NCI-H1092 (cell line): ENCODE data around the gene DYNC1I1.

Experiments used
- DNase-seq: peaks from one replicate; lab custom pipeline; 2025; lab: John Stamatoyannopoulos, UW

The DYNC1I1 gene

GRCh38 chr7:95971716-95972115 lies 199.4 kb downstream of the DYNC1I1 start:
- no peak for DNase-seq

- DNase-seq, result no peak
Observed at GRCh38 chr7:95972523-95972922, 200.2 kb downstream of the DYNC1I1 start.

GRCh38 chr7:95974108-95974507 lies 201.8 kb downstream of the DYNC1I1 start:
- DNase-seq, result no peak

GRCh38 chr7:95976369-95977060 lies 204.2 kb downstream of the DYNC1I1 start:
- DNase-seq, result no peak

GRCh38 chr7:95977994-95978393 lies 205.6 kb downstream of the DYNC1I1 start:
- DNase-seq, result no peak

GRCh38 chr7:95980167-95980566 lies 207.8 kb downstream of the DYNC1I1 start:
- DNase-seq, result no peak

- DNase-seq, result no peak
Observed at GRCh38 chr7:95980706-95981105, 208.4 kb downstream of the DYNC1I1 start.

GRCh38 chr7:95986178-95986764 lies 213.9 kb downstream of the DYNC1I1 start:
- DNase-seq, result no peak

- DNase-seq, result no peak
Observed at GRCh38 chr7:95989301-95989700, 216.9 kb downstream of the DYNC1I1 start.

- no peak for DNase-seq
Observed at GRCh38 chr7:95993380-95993779, 221.0 kb downstream of the DYNC1I1 start.

- DNase-seq, result no peak
Observed at GRCh38 chr7:95996174-95996573, 223.8 kb downstream of the DYNC1I1 start.

GRCh38 chr7:95996886-95997285 lies 224.5 kb downstream of the DYNC1I1 start:
- no peak for DNase-seq

- DNase-seq, result no peak
Observed at GRCh38 chr7:95997632-95998031, 225.3 kb downstream of the DYNC1I1 start.

- no peak for DNase-seq
Observed at GRCh38 chr7:95999481-95999880, 227.1 kb downstream of the DYNC1I1 start.

GRCh38 chr7:96004578-96004977 lies 232.2 kb downstream of the DYNC1I1 start:
- no peak for DNase-seq

- no peak for DNase-seq
Observed at GRCh38 chr7:96005271-96005670, 232.9 kb downstream of the DYNC1I1 start.

- no peak for DNase-seq
Observed at GRCh38 chr7:96009148-96009547, 236.8 kb downstream of the DYNC1I1 start.

- no peak for DNase-seq
Observed at GRCh38 chr7:96013836-96014235, 241.5 kb downstream of the DYNC1I1 start.

- no peak for DNase-seq
Observed at GRCh38 chr7:96014617-96015016, 242.3 kb downstream of the DYNC1I1 start.

GRCh38 chr7:96016056-96016586 lies 243.8 kb downstream of the DYNC1I1 start:
- DNase-seq, result no peak

- no peak for DNase-seq
Observed at GRCh38 chr7:96016735-96017134, 244.4 kb downstream of the DYNC1I1 start.

- DNase-seq, result no peak
Observed at GRCh38 chr7:96017877-96018276, 245.5 kb downstream of the DYNC1I1 start.

- no peak for DNase-seq
Observed at GRCh38 chr7:96021568-96021967, 249.2 kb downstream of the DYNC1I1 start.

GRCh38 chr7:96023387-96023786 lies 251.0 kb downstream of the DYNC1I1 start:
- no peak for DNase-seq
